Measurements from ENCODE around the gene TMEM183A. TPM values are rescaled to one million over a fixed set of nuclear protein-coding genes. Genes with fewer than 3 reads are reported as not detected.

Gene TMEM183A
- total and polyA plus RNA-seq, 10 of the 15 experiments (the other 5 are each of a cell fraction or from before 2014, with no cell fraction given): 12.3 to 103 (median 66.3) TPM

GRCh38 chr1:202979459-202979858 lies 27.7 kb upstream of the TMEM183A start:
- no peak overlapping the region for H3K4me3 ChIP-seq
- no peaks in the 10 kb centered on the region for H3K9me3 ChIP-seq (replicated peaks; ENCODE audit: control insufficient read depth, insufficient read depth, low read length)
- no peak for DNase-seq (ENCODE audit: low read depth, low spot score)
- BruUV-seq (replicated peaks): no TSS peak
- peaks cover 0 to 2% of the 10 kb centered on the region in 2 experiments; a peak in 1 of 4 replicates for H3K27me3 ChIP-seq (replicated peaks in 1 of 2; ENCODE audit: control insufficient read depth in 2 of 2, insufficient read depth in 2 of 2, low read length in 1 of 2)
- ChIA-PET CTCF (interaction anchor here (0.6 to 1.0 kb wide), 3 partner anchors 11 to 20 kb away, joined by 3 read pairs; no protein-coding TSS in a partner anchor), SMC1A (ENCODE audit: uncharacterized antibody, unreplicated experiment) (interaction anchor here (2.6 kb wide), 1 partner anchor 13 kb away, joined by 6 read pairs; no protein-coding TSS in a partner anchor), POLR2A (interaction anchor here (0.7 kb wide), 1 partner anchor 26 kb away, joined by 3 read pairs; no protein-coding TSS in a partner anchor), RAD21 (ENCODE audit: unreplicated experiment) (no interaction called here)
- no peak overlapping the region for H3K27ac ChIP-seq (ENCODE audit: control insufficient read depth, insufficient read depth)
- no peak overlapping the region for H3K9ac ChIP-seq (ENCODE audit: control insufficient read depth, insufficient read depth, low read length)
- no peaks in the 10 kb centered on the region for H3K4me1 ChIP-seq (ENCODE audit: control insufficient read depth, insufficient read depth, low read length)
- in situ Hi-C loops (cut with MboI): no loop called here
- no peaks in the 10 kb centered on the region for H4K20me1 ChIP-seq (ENCODE audit: control insufficient read depth, insufficient read depth)
- H3K36me3 ChIP-seq (ENCODE audit: control insufficient read depth in 2 of 2, insufficient read depth in 2 of 2, low read length in 1 of 2): no peaks in the 10 kb centered on the region
- intact Hi-C loops (cut with micrococcal nuclease; ENCODE audit: unreplicated experiment): no loop called here
- no peak overlapping the region for H2AFZ ChIP-seq (ENCODE audit: control insufficient read depth, low read depth, low read length)
- ATAC-seq: no peak
- H3K79me2 ChIP-seq (ENCODE audit: control insufficient read depth, insufficient read depth, low read length): no peaks in the 10 kb centered on the region
- H3K4me2 ChIP-seq (ENCODE audit: control insufficient read depth, insufficient read depth): no peak overlapping the region
- FAIRE-seq: no peak
- WGBS (ENCODE audit: insufficient coverage, insufficient replicate concordance, low lambda C conversion rate, missing lambda C conversion rate): 14% methylated on average over 2 of the region's 2 CpGs
- TF ChIP-seq JUND (IDR thresholded peaks at IDR 0.05; ENCODE audit: low read depth, low read length) (no peak), CHD1 (IDR thresholded peaks at IDR 0.05; ENCODE audit: low read depth, low read length) (no peak), RBBP5 (conservative IDR thresholded peaks at IDR 0.05) (no peak), E2F8 (IDR thresholded peaks at IDR 0.05; ENCODE audit: low read depth, partially characterized antibody) (no peak), SMC3 (IDR thresholded peaks at IDR 0.05; ENCODE audit: borderline replicate concordance, low read length) (no peak), ZBTB40 (IDR thresholded peaks at IDR 0.05; ENCODE audit: borderline replicate concordance) (no peak), WRNIP1 (IDR thresholded peaks at IDR 0.05; ENCODE audit: borderline replicate concordance, low read depth, low read length) (no peak), NRF1 (conservative IDR thresholded peaks at IDR 0.05; ENCODE audit: low read depth, low read length) (no peak), ATF7 (IDR thresholded peaks at IDR 0.05; ENCODE audit: low read depth) (no peak), ZBED1 (IDR thresholded peaks at IDR 0.05; ENCODE audit: borderline replicate concordance) (no peak), ZBTB11 (CRISPR knock-in tag; IDR thresholded peaks at IDR 0.05) (no peak), ZNF384 (IDR thresholded peaks at IDR 0.05; ENCODE audit: borderline replicate concordance, low read depth, low read length) (no peak), ZNF207 (IDR thresholded peaks at IDR 0.05; ENCODE audit: borderline replicate concordance) (no peak), RAD51 (IDR thresholded peaks at IDR 0.05) (no peak), MXI1 (IDR thresholded peaks at IDR 0.05; ENCODE audit: low read depth, low read length) (no peak)

All from GM12878 (cell line).